Naive thymus-derived CD4-positive, alpha-beta T cell (primary cell): ENCODE measurements around the gene KLHDC7B. TPM values are rescaled to one million over a fixed set of nuclear protein-coding genes. Genes with fewer than 3 reads are reported as not detected.

ENCODE experiments used
- ATAC-seq: fragments of 150-1000 bp; cut with Tn5 transposase; 2 replicates; pipeline ENCODE4 v1.10.0; 2021; ENCODE audit warnings: mild to moderate bottlenecking, moderate library complexity
- CTCF ChIA-PET: fragments of 350-600 bp; sonication (Branson Sonifier 250); formaldehyde crosslinking; loops from one replicate; lab custom pipeline; 2021; ENCODE audit warnings: antibody characterized with exemption; lab: Charles Lee
- POLR2A ChIA-PET: fragments of 350-600 bp; sonication (Branson Sonifier 250); formaldehyde crosslinking; loops from one replicate; lab custom pipeline; 2021; ENCODE audit warnings: antibody characterized with exemption, inconsistent platforms; lab: Charles Lee
- DNase-seq, 9 donors: peaks; one replicate each; pipeline versions ENCODE4 v3.0.0 to v3.0.0-alpha.2; 2020 to 2022; ENCODE audit warnings: mixed read lengths in 1 of 9
- H3K27ac ChIP-seq: one replicate; pipeline ENCODE4 v1.7.0; 2013; ENCODE audit warnings: mild to moderate bottlenecking, low read depth, low read length, moderate library complexity
- H3K27me3 ChIP-seq, 2 donors: one replicate each; pipeline ENCODE4 v1.7.0; 2013; ENCODE audit warnings: low read length in 2 of 2, mild to moderate bottlenecking in 2 of 2, moderate library complexity in 2 of 2; ENCODE audit not compliant: control insufficient read depth in 2 of 2, insufficient read depth in 2 of 2
- H3K36me3 ChIP-seq, 3 experiments: 1 replicate in 2 of 3; 2 replicates in 1 of 3; pipeline ENCODE4 v1.7.0; 2013; ENCODE audit warnings: low read length in 3 of 3, mild to moderate bottlenecking in 3 of 3, moderate library complexity in 1 of 3; ENCODE audit not compliant: insufficient read depth in 3 of 3, control insufficient read depth in 2 of 3
- H3K4me1 ChIP-seq, 2 donors: one replicate each; pipeline ENCODE4 v1.7.0; 2013; ENCODE audit warnings: low read length in 2 of 2, mild to moderate bottlenecking in 2 of 2, moderate library complexity in 1 of 2; ENCODE audit not compliant: control insufficient read depth in 2 of 2, insufficient read depth in 2 of 2
- H3K4me3 ChIP-seq: 2 replicates; pipeline ENCODE4 v1.7.0; 2013; ENCODE audit warnings: mild to moderate bottlenecking, low read length
- H3K9me3 ChIP-seq, 3 experiments: 1 replicate in 2 of 3; 2 replicates in 1 of 3; pipeline ENCODE4 v1.7.0; 2013; ENCODE audit warnings: low read length in 3 of 3; ENCODE audit not compliant: control insufficient read depth in 2 of 3
- H3K27ac Mint-ChIP-seq, 9 donors: one replicate each; pipeline ENCODE4 v1.8.0; 2020 to 2022; ENCODE audit warnings: mixed read lengths in 9 of 9, mild to moderate bottlenecking in 8 of 9, moderate library complexity in 5 of 9, inconsistent platforms in 2 of 9
- H3K27me3 Mint-ChIP-seq, 5 donors: one replicate each; pipeline ENCODE4 v1.8.0; 2021 to 2022; ENCODE audit warnings: mixed read lengths in 5 of 5, mild to moderate bottlenecking in 1 of 5
- H3K36me3 Mint-ChIP-seq, 5 donors: one replicate each; pipeline ENCODE4 v1.8.0; 2020 to 2022; ENCODE audit warnings: mixed read lengths in 5 of 5, mild to moderate bottlenecking in 3 of 5, inconsistent platforms in 1 of 5
- H3K4me1 Mint-ChIP-seq, 7 donors: one replicate each; pipeline ENCODE4 v1.8.0; 2020 to 2022; ENCODE audit warnings: mixed read lengths in 7 of 7, mild to moderate bottlenecking in 3 of 7, inconsistent platforms in 1 of 7
- H3K4me3 Mint-ChIP-seq, 10 donors: one replicate each; pipeline ENCODE4 v1.8.0; 2020 to 2022; ENCODE audit warnings: mild to moderate bottlenecking in 10 of 10, mixed read lengths in 10 of 10, moderate library complexity in 6 of 10, inconsistent platforms in 2 of 10
- H3K9me3 Mint-ChIP-seq, 11 donors: one replicate each; pipeline ENCODE4 v1.8.0; 2020 to 2022; ENCODE audit warnings: mixed read lengths in 11 of 11, mild to moderate bottlenecking in 4 of 11, inconsistent platforms in 1 of 11, moderate library complexity in 1 of 11
- intact Hi-C, 2 donors: fragments of 100-400 bp; cut with micrococcal nuclease; formaldehyde crosslinking; loops; one replicate each; pipeline ENCODE4 v1.15.1; 2023
- polyA plus RNA-seq, 2 donors: library from polyadenylated mRNA; unstranded; fragments of 300-500 nt; fragmentation: Illumina TruSeq; gene quantifications; one replicate each; pipeline ENCODE4 v1.2.3, GENCODE V29; 2021
- total RNA-seq, 6 experiments: library from RNA in 5 of 6; stranded (reverse) in 5 of 6; gene quantifications; 1 replicate in 5 of 6; 2 replicates in 1 of 6; pipeline ENCODE4 v1.2.3 and lab custom pipeline; 2021 to 2026

KLHDC7B gene
- total and polyA plus RNA-seq, 7 experiments from 2014 or later: 4.4 to 17.2 (median 7.8) TPM

- no peaks in the 10 kb centered on the region for H3K9me3 ChIP-seq
- DNase-seq: no peak
- ChIA-PET CTCF (no interaction called here), POLR2A (interaction anchor here (1.4 kb wide), 1 partner anchor 14 kb away, joined by 7 read pairs; the partner anchor contains the start of gene CHKB)
- no peak overlapping the region for H3K4me3 ChIP-seq
- no peaks in the 10 kb centered on the region for H3K9me3 Mint-ChIP-seq
- intact Hi-C loops: no loop called here
- H3K4me1 ChIP-seq: peaks cover 0 to under 1% of the 10 kb centered on the region in 2 donors
- peaks cover 0 to 9% (median 0%) of the 10 kb centered on the region in 5 donors for H3K27me3 Mint-ChIP-seq
- H3K4me3 Mint-ChIP-seq: no peak overlapping the region
- H3K27ac Mint-ChIP-seq: no peak overlapping the region
- no peak for ATAC-seq
- H3K27me3 ChIP-seq: no peaks in the 10 kb centered on the region
- H3K36me3 Mint-ChIP-seq: peaks cover 0 to 21% (median 7%) of the 10 kb centered on the region in 5 donors
- peaks cover 0 to 3% (median 2%) of the 10 kb centered on the region in 7 donors for H3K4me1 Mint-ChIP-seq
- peaks cover 0 to 44% (median 2%) of the 10 kb centered on the region in 3 experiments for H3K36me3 ChIP-seq
- H3K27ac ChIP-seq: no peak overlapping the region
These were observed 22.9 kb downstream of the KLHDC7B start for GRCh38 chr22:50568626-50569025.

- H3K27me3 ChIP-seq: no peaks in the 10 kb centered on the region
- Mint-ChIP-seq H3K4me3 (no peak overlapping the region), H3K9me3 (no peaks in the 10 kb centered on the region), H3K27ac (no peak overlapping the region), H3K36me3 (peaks cover 0 to 21% (median 7%) of the 10 kb centered on the region in 5 donors), H3K27me3 (peaks cover 0 to 6% (median 0%) of the 10 kb centered on the region in 5 donors), H3K4me1 (peaks cover 0 to 2% (median 0%) of the 10 kb centered on the region in 7 donors)
- ATAC-seq: no peak
- POLR2A ChIA-PET: interaction anchor here (1.4 kb wide), 1 partner anchor 13 kb away, joined by 7 read pairs; the partner anchor contains the start of gene CHKB
- H3K36me3 ChIP-seq: peaks cover 0 to 44% (median 2%) of the 10 kb centered on the region in 3 experiments
- DNase-seq: no peak
- no peak overlapping the region for H3K27ac ChIP-seq
- no peak overlapping the region for H3K4me3 ChIP-seq
- H3K9me3 ChIP-seq: no peaks in the 10 kb centered on the region
- CTCF ChIA-PET: no interaction called here
- no peaks in the 10 kb centered on the region for H3K4me1 ChIP-seq
- intact Hi-C loops: no loop called here
These were observed 23.4 kb downstream of the KLHDC7B start for GRCh38 chr22:50569041-50569459.

GRCh38 chr22:50569896-50570535, 24.3 kb downstream of the KLHDC7B start:
- no peaks in the 10 kb centered on the region for H3K9me3 ChIP-seq
- Mint-ChIP-seq H3K27ac (no peak overlapping the region), H3K9me3 (no peaks in the 10 kb centered on the region), H3K4me3 (no peak overlapping the region), H3K27me3 (no peaks in the 10 kb centered on the region), H3K36me3 (peaks cover 0 to 21% (median 7%) of the 10 kb centered on the region in 5 donors), H3K4me1 (peaks cover 0 to 2% (median 0%) of the 10 kb centered on the region in 7 donors)
- H3K36me3 ChIP-seq: peaks cover 0 to 44% (median 2%) of the 10 kb centered on the region in 3 experiments
- CTCF ChIA-PET: interaction anchor here (0.9 kb wide), 1 partner anchor 45 kb away, joined by 3 read pairs; the partner anchor contains the start of gene SCO2
- H3K4me3 ChIP-seq: no peak overlapping the region
- POLR2A ChIA-PET: interaction anchor here (1.4 kb wide), 1 partner anchor 12 kb away, joined by 7 read pairs; the partner anchor contains the start of gene CHKB
- H3K27ac ChIP-seq: no peak overlapping the region
- no peaks in the 10 kb centered on the region for H3K4me1 ChIP-seq
- no peaks in the 10 kb centered on the region for H3K27me3 ChIP-seq
- intact Hi-C loops: no loop called here
- DNase-seq (no peak), ATAC-seq (no peak)

- ATAC-seq: no peak
- Mint-ChIP-seq H3K27me3 (no peaks in the 10 kb centered on the region), H3K36me3 (peaks cover 0 to 21% (median 7%) of the 10 kb centered on the region in 5 donors), H3K27ac (no peak overlapping the region), H3K4me3 (no peak overlapping the region), H3K4me1 (peaks cover 0 to 2% (median 0%) of the 10 kb centered on the region in 7 donors), H3K9me3 (no peaks in the 10 kb centered on the region)
- intact Hi-C loops: no loop called here
- no peaks in the 10 kb centered on the region for H3K9me3 ChIP-seq
- no peaks in the 10 kb centered on the region for H3K4me1 ChIP-seq
- ChIA-PET CTCF (no interaction called here), POLR2A (interaction anchor here (1.3 kb wide), 1 partner anchor 8 kb away, joined by 3 read pairs; the partner anchor contains the start of gene SYCE3)
- no peak overlapping the region for H3K4me3 ChIP-seq
- H3K27ac ChIP-seq: no peak overlapping the region
- DNase-seq: no peak
- H3K36me3 ChIP-seq: peaks cover 0 to 49% (median 2%) of the 10 kb centered on the region in 3 experiments
- no peaks in the 10 kb centered on the region for H3K27me3 ChIP-seq
These were observed 25.2 kb downstream of the KLHDC7B start for GRCh38 chr22:50570861-50571260.

- ChIA-PET POLR2A (interaction anchor here (1.3 to 2.0 kb wide), 3 partner anchors 8 to 50 kb away, joined by 3 to 7 read pairs (median 4); partner anchors contain the start of gene SYCE3), CTCF (no interaction called here)
- H3K36me3 ChIP-seq: peaks cover 0 to 51% (median 2%) of the 10 kb centered on the region in 3 experiments
- H3K27ac ChIP-seq: no peak overlapping the region
- intact Hi-C loops: no loop called here
- no peaks in the 10 kb centered on the region for H3K27me3 ChIP-seq
- no peaks in the 10 kb centered on the region for H3K9me3 Mint-ChIP-seq
- ATAC-seq (no peak), DNase-seq (no peak)
- H3K27me3 Mint-ChIP-seq: no peaks in the 10 kb centered on the region
- no peak overlapping the region for H3K27ac Mint-ChIP-seq
- H3K36me3 Mint-ChIP-seq: peaks cover 0 to 21% (median 7%) of the 10 kb centered on the region in 5 donors
- H3K4me3 ChIP-seq: no peak overlapping the region
- no peaks in the 10 kb centered on the region for H3K9me3 ChIP-seq
- no peak overlapping the region for H3K4me3 Mint-ChIP-seq
- no peaks in the 10 kb centered on the region for H3K4me1 ChIP-seq
- H3K4me1 Mint-ChIP-seq: no peaks in the 10 kb centered on the region
These were observed 25.8 kb downstream of the KLHDC7B start for GRCh38 chr22:50571264-50572175.

- no peak overlapping the region for H3K27ac ChIP-seq
- Mint-ChIP-seq H3K27me3 (no peaks in the 10 kb centered on the region), H3K36me3 (peaks cover 0 to 21% (median 7%) of the 10 kb centered on the region in 5 donors), H3K9me3 (no peaks in the 10 kb centered on the region), H3K4me3 (no peak overlapping the region), H3K4me1 (peaks cover 4 to 11% (median 5%) of the 10 kb centered on the region in 7 donors), H3K27ac (no peak overlapping the region)
- ATAC-seq: no peak
- H3K27me3 ChIP-seq: no peaks in the 10 kb centered on the region
- POLR2A ChIA-PET: interaction anchor here (1.1 to 2.0 kb wide), 4 partner anchors 9 to 48 kb away, joined by 4 to 7 read pairs (median 4); partner anchors contain the start of gene SCO2
- intact Hi-C loops: no loop called here
- no peak for DNase-seq
- CTCF ChIA-PET: no interaction called here
- peaks cover 0 to 53% (median 2%) of the 10 kb centered on the region in 3 experiments for H3K36me3 ChIP-seq
- no peaks in the 10 kb centered on the region for H3K4me1 ChIP-seq
- no peak overlapping the region for H3K4me3 ChIP-seq
- H3K9me3 ChIP-seq: no peaks in the 10 kb centered on the region
These were observed 27.3 kb downstream of the KLHDC7B start for GRCh38 chr22:50572965-50573364.
